Measurements from ENCODE around the gene PGK2. TPM values are rescaled to one million over a fixed set of nuclear protein-coding genes. Genes with fewer than 3 reads are reported as not detected.

PGK2 gene
- not detected in 2 replicates for total RNA-seq

GRCh38 chr6:49787176-49787575, at the start of gene PGK2:
PGK2 (minus strand) TSS chr6:49787285; CDS start chr6:49787187, 98 bp downstream.

GRCh38 chr6:49744259-49744658, 42.8 kb downstream of the PGK2 start, which contains the start of gene CRISP3:
CRISP3 (minus strand) TSS chr6:49744388; CDS start chr6:49744367, 21 bp downstream.

Other genes starting within 250 kb of the PGK2 start
- gene C6orf141, start 236.6 kb downstream of the PGK2 start, total RNA-seq, result 4.5 TPM in 1 of 2 replicates, not detected in the other
- not detected in 2 replicates for gene RHAG, start 150.4 kb downstream of the PGK2 start, total RNA-seq
- gene CRISP2, start 73.7 kb downstream of the PGK2 start, total RNA-seq, result not detected in 2 replicates
- gene CRISP3, start 42.9 kb downstream of the PGK2 start, total RNA-seq, result not detected in 2 replicates
- not detected in 2 replicates for gene CRISP1, start 79.2 kb upstream of the PGK2 start, total RNA-seq
- not detected in 2 replicates for gene DEFB114, start 176.9 kb upstream of the PGK2 start, total RNA-seq
- not detected in 2 replicates for gene DEFB113, start 182.3 kb upstream of the PGK2 start, total RNA-seq
- not detected in 2 replicates for gene DEFB110, start 234.7 kb upstream of the PGK2 start, total RNA-seq